ENCODE data around the gene SGPL1.

The SGPL1 gene

DNA sequence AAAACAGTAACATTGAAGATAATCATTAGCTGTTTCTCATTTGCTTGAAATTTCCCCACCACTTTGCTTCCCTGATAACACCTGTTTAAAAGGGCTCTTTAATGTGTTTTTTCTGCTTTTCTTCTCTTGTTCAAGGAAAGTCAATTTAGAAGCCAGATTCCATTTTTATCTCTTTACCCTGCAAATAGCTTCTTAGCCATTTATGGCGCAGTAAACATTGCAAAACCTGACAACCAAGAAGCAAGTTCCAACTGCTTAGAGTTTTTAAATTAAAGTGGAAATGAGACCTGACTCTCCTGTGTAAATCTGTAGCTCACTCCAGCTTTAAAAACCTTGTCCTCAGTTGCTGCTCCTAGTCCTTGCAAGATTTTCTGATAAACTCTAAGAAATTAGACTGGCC, 30.1 kb downstream of the SGPL1 start:
- no peak overlapping the region for H3K4me3 ChIP-seq (ENCODE audit: low read length in 2 of 2)
- no peak overlapping the region for H2BK5ac ChIP-seq (ENCODE audit: low read length)
- peaks cover 2% of the 10 kb centered on the region for H3K79me1 ChIP-seq (ENCODE audit: low read depth, low read length)
- no peak overlapping the region for H3K4me2 ChIP-seq (ENCODE audit: insufficient read depth, low read length, poor library complexity, severe bottlenecking)
- no peak overlapping the region for H3K27ac ChIP-seq (replicated peaks; ENCODE audit: low read length)
- no peak overlapping the region for H3K14ac ChIP-seq (ENCODE audit: low read length)
- no peak overlapping the region for H3K4ac ChIP-seq (ENCODE audit: low read length)
- H3K23ac ChIP-seq (ENCODE audit: low read depth, low read length, poor library complexity): no peak overlapping the region
- no peak overlapping the region for H3K9ac ChIP-seq (ENCODE audit: low read depth, low read length, poor library complexity)
- H3K27me3 ChIP-seq (ENCODE audit: control insufficient read depth in 3 of 3, insufficient read depth in 3 of 3, low read depth in 1 of 3, low read length in 3 of 3): no peaks in the 10 kb centered on the region
- WGBS, 2 donors (ENCODE audit: extremely low coverage in 2 of 2, insufficient read length in 2 of 2, insufficient replicate concordance in 1 of 2): no CpG with 5 or more reads among the region's 1 CpG
- H3K4me1 ChIP-seq (ENCODE audit: control insufficient read depth in 2 of 2, insufficient read depth in 1 of 2, low read depth in 1 of 2, low read length in 2 of 2): no peaks in the 10 kb centered on the region
- no peak overlapping the region for H4K91ac ChIP-seq (ENCODE audit: low read depth, low read length, poor library complexity)
- H3K18ac ChIP-seq (ENCODE audit: low read length): no peak overlapping the region
- H2BK120ac ChIP-seq (ENCODE audit: low read depth, low read length): no peak overlapping the region
- peaks cover 7 to 72% of the 10 kb centered on the region in 2 donors for H3K36me3 ChIP-seq (replicated peaks in 1 of 2; ENCODE audit: control insufficient read depth in 2 of 2, insufficient read depth in 2 of 2, low read length in 2 of 2)
- no peak overlapping the region for H2BK12ac ChIP-seq (ENCODE audit: low read length)
- no peak overlapping the region for H2BK15ac ChIP-seq (ENCODE audit: low read length)
- no peak for DNase-seq (ENCODE audit: low spot score)
- H2AFZ ChIP-seq (ENCODE audit: low read length): no peak overlapping the region
- no peak overlapping the region for H2AK5ac ChIP-seq (ENCODE audit: low read depth, low read length)
- H3K9me3 ChIP-seq (replicated peaks in 1 of 2; ENCODE audit: control insufficient read depth in 2 of 2, insufficient read depth in 1 of 2, low read depth in 1 of 2, low read length in 2 of 2): no peaks in the 10 kb centered on the region
- no peak overlapping the region for H4K8ac ChIP-seq (ENCODE audit: low read depth, low read length)

DNA sequence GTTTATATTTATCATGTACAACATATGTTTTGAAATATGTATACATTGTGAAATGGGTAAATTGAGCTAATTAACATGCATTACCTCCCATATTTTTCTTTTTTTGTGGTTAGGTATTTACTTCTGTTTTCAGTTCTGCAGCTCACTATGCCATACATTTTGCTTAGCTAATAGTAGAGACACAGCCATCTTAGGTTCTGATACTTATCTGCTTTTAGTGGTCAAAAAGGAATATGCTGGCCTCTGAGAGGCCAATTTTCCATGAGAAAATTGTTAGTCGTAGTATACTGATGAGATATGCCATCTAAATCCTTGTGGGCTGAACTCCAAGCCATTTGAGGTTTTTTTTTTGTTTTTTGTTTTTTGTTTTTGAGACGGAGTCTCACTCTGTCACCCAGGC, 31.0 kb downstream of the SGPL1 start:
- Histone ChIP-seq H3K9me3 (replicated peaks in 1 of 2; ENCODE audit: control insufficient read depth in 2 of 2, insufficient read depth in 1 of 2, low read depth in 1 of 2, low read length in 2 of 2) (no peaks in the 10 kb centered on the region), H3K9ac (ENCODE audit: low read depth, low read length, poor library complexity) (no peak overlapping the region), H2BK5ac (ENCODE audit: low read length) (no peak overlapping the region), H2BK15ac (ENCODE audit: low read length) (no peak overlapping the region), H4K8ac (ENCODE audit: low read depth, low read length) (no peak overlapping the region), H3K23ac (ENCODE audit: low read depth, low read length, poor library complexity) (no peak overlapping the region), H3K4me2 (ENCODE audit: insufficient read depth, low read length, poor library complexity, severe bottlenecking) (no peak overlapping the region), H2BK120ac (ENCODE audit: low read depth, low read length) (no peak overlapping the region), H3K27ac (replicated peaks; ENCODE audit: low read length) (no peak overlapping the region), H3K14ac (ENCODE audit: low read length) (no peak overlapping the region), H3K36me3 (replicated peaks in 1 of 2; ENCODE audit: control insufficient read depth in 2 of 2, insufficient read depth in 2 of 2, low read length in 2 of 2) (peaks cover 9 to 82% of the 10 kb centered on the region in 2 donors), H3K27me3 (ENCODE audit: control insufficient read depth in 3 of 3, insufficient read depth in 3 of 3, low read depth in 1 of 3, low read length in 3 of 3) (no peaks in the 10 kb centered on the region), H3K4me1 (ENCODE audit: control insufficient read depth in 2 of 2, insufficient read depth in 1 of 2, low read depth in 1 of 2, low read length in 2 of 2) (no peaks in the 10 kb centered on the region), H3K4ac (ENCODE audit: low read length) (no peak overlapping the region), H2AFZ (ENCODE audit: low read length) (no peak overlapping the region), H3K79me1 (ENCODE audit: low read depth, low read length) (peaks cover 2% of the 10 kb centered on the region), H2AK5ac (ENCODE audit: low read depth, low read length) (no peak overlapping the region), H3K4me3 (ENCODE audit: low read length in 2 of 2) (no peak overlapping the region), H3K18ac (ENCODE audit: low read length) (no peak overlapping the region), H4K91ac (ENCODE audit: low read depth, low read length, poor library complexity) (no peak overlapping the region), H2BK12ac (ENCODE audit: low read length) (no peak overlapping the region)
- no CpG with 5 or more reads among the region's 2 CpGs for WGBS, 2 donors (ENCODE audit: extremely low coverage in 2 of 2, insufficient read length in 2 of 2, insufficient replicate concordance in 1 of 2)
- DNase-seq (ENCODE audit: low spot score): no peak

DNA sequence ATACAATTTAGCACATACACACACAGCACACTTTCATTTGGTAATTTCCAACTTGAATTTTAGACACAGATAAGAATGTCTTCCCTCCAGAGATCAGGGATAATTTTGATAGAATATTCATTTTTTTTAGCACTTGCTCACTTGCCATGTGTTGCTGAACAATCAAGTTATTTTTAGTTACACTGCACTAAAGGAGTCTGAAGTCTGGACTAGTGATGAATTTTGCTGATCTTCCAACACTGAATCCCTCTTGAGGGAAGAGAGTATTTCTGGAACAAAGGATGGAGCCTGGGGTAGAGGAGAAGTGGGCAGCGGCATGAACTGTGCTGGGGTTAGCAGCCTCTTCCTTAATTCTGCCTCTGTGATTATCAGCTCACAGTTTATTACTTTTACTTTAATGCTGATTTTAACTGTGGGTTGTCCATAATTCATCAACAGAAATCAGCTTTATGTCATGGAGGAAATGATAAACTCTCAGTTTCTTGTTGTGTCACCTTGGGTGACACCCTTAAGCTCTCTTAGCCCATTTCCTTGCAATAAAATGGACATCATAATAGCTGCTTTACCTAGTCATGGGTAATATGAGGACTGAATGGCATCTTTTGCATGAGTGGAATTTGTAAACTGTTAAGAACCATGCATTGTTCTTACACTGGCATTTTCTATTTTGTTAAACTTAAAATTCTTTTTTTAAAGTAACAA, 32.1 kb downstream of the SGPL1 start:
- Histone ChIP-seq H3K79me1 (ENCODE audit: low read depth, low read length) (no peaks in the 10 kb centered on the region), H3K36me3 (replicated peaks in 1 of 2; ENCODE audit: control insufficient read depth in 2 of 2, insufficient read depth in 2 of 2, low read length in 2 of 2) (peaks cover 9 to 85% of the 10 kb centered on the region in 2 donors), H4K8ac (ENCODE audit: low read depth, low read length) (no peak overlapping the region), H4K91ac (ENCODE audit: low read depth, low read length, poor library complexity) (no peak overlapping the region), H2BK12ac (ENCODE audit: low read length) (no peak overlapping the region), H3K27ac (replicated peaks; ENCODE audit: low read length) (no peak overlapping the region), H3K4me1 (ENCODE audit: control insufficient read depth in 2 of 2, insufficient read depth in 1 of 2, low read depth in 1 of 2, low read length in 2 of 2) (no peaks in the 10 kb centered on the region), H3K27me3 (ENCODE audit: control insufficient read depth in 3 of 3, insufficient read depth in 3 of 3, low read depth in 1 of 3, low read length in 3 of 3) (no peaks in the 10 kb centered on the region), H2BK120ac (ENCODE audit: low read depth, low read length) (no peak overlapping the region), H3K4ac (ENCODE audit: low read length) (no peak overlapping the region), H3K9me3 (replicated peaks in 1 of 2; ENCODE audit: control insufficient read depth in 2 of 2, insufficient read depth in 1 of 2, low read depth in 1 of 2, low read length in 2 of 2) (no peaks in the 10 kb centered on the region), H3K23ac (ENCODE audit: low read depth, low read length, poor library complexity) (no peak overlapping the region), H3K18ac (ENCODE audit: low read length) (no peak overlapping the region), H2AFZ (ENCODE audit: low read length) (no peak overlapping the region), H3K4me2 (ENCODE audit: insufficient read depth, low read length, poor library complexity, severe bottlenecking) (no peak overlapping the region), H3K14ac (ENCODE audit: low read length) (no peak overlapping the region), H3K9ac (ENCODE audit: low read depth, low read length, poor library complexity) (no peak overlapping the region), H2BK15ac (ENCODE audit: low read length) (no peak overlapping the region), H2BK5ac (ENCODE audit: low read length) (no peak overlapping the region), H3K4me3 (ENCODE audit: low read length in 2 of 2) (no peak overlapping the region), H2AK5ac (ENCODE audit: low read depth, low read length) (no peak overlapping the region)
- no peak for DNase-seq (ENCODE audit: low spot score)
- no CpG with 5 or more reads among the region's 1 CpG for WGBS, 2 donors (ENCODE audit: extremely low coverage in 2 of 2, insufficient read length in 2 of 2, insufficient replicate concordance in 1 of 2)

DNA sequence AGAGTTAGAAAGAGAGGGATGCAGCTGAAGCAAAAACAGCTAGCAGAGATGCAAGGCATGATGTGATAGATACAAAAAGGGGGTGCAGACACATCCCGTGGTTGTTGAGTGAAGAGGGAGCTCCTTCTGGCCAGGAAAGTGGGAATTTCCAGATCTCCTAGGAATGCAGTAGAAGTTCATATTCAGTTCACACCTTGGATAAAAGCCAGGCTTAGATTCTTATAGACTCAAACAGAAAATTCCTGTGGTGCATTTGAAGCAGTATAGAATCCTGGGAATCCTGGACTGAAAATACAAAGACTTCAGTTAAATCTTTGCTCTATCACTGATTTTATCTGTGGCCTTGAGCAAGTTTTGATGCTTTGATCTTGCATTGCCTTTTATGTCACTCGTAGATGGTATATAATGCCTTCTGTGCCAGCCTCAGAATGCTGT, 33.9 kb downstream of the SGPL1 start:
- Histone ChIP-seq H3K4me1 (ENCODE audit: control insufficient read depth in 2 of 2, insufficient read depth in 1 of 2, low read depth in 1 of 2, low read length in 2 of 2) (no peaks in the 10 kb centered on the region), H3K4ac (ENCODE audit: low read length) (no peak overlapping the region), H3K27me3 (ENCODE audit: control insufficient read depth in 3 of 3, insufficient read depth in 3 of 3, low read depth in 1 of 3, low read length in 3 of 3) (no peaks in the 10 kb centered on the region), H2AFZ (ENCODE audit: low read length) (no peak overlapping the region), H3K79me1 (ENCODE audit: low read depth, low read length) (no peaks in the 10 kb centered on the region), H4K91ac (ENCODE audit: low read depth, low read length, poor library complexity) (no peak overlapping the region), H3K27ac (replicated peaks; ENCODE audit: low read length) (no peak overlapping the region), H2BK12ac (ENCODE audit: low read length) (no peak overlapping the region), H2BK5ac (ENCODE audit: low read length) (no peak overlapping the region), H3K4me3 (ENCODE audit: low read length in 2 of 2) (no peak overlapping the region), H3K36me3 (replicated peaks in 1 of 2; ENCODE audit: control insufficient read depth in 2 of 2, insufficient read depth in 2 of 2, low read length in 2 of 2) (peaks cover 10 to 91% of the 10 kb centered on the region in 2 donors), H3K18ac (ENCODE audit: low read length) (no peak overlapping the region), H3K14ac (ENCODE audit: low read length) (no peak overlapping the region), H2AK5ac (ENCODE audit: low read depth, low read length) (no peak overlapping the region), H2BK120ac (ENCODE audit: low read depth, low read length) (no peak overlapping the region), H3K9me3 (replicated peaks in 1 of 2; ENCODE audit: control insufficient read depth in 2 of 2, insufficient read depth in 1 of 2, low read depth in 1 of 2, low read length in 2 of 2) (no peaks in the 10 kb centered on the region), H3K4me2 (ENCODE audit: insufficient read depth, low read length, poor library complexity, severe bottlenecking) (no peak overlapping the region), H4K8ac (ENCODE audit: low read depth, low read length) (no peak overlapping the region), H3K23ac (ENCODE audit: low read depth, low read length, poor library complexity) (no peak overlapping the region), H3K9ac (ENCODE audit: low read depth, low read length, poor library complexity) (no peak overlapping the region), H2BK15ac (ENCODE audit: low read length) (no peak overlapping the region)
- WGBS, 2 donors (ENCODE audit: extremely low coverage in 2 of 2, insufficient read length in 2 of 2, insufficient replicate concordance in 1 of 2): no CpG with 5 or more reads among the region's 2 CpGs
- no peak for DNase-seq (ENCODE audit: low spot score)
